Colonic mucosa (tissue), 4 donors: ENCODE data around the gene HOXA10. TPM values are rescaled to one million over a fixed set of nuclear protein-coding genes. Genes with fewer than 3 reads are reported as not detected.
A peak's percentile ranks its signal among the peaks of the same experiment; 100 is the strongest.

Source experiments
- DNase-seq: peaks from one replicate; pipeline ENCODE4 v3.0.0-alpha.2; 2020
- H3K27ac ChIP-seq: fragments of 200-600 bp; one replicate; pipeline ENCODE4 v1.8.0; 2021
- H3K27me3 ChIP-seq: fragments of 200-600 bp; one replicate; pipeline ENCODE4 v1.8.0; 2021
- H3K36me3 ChIP-seq: fragments of 200-600 bp; one replicate; pipeline ENCODE4 v1.8.0; 2021
- H3K4me1 ChIP-seq: fragments of 200-600 bp; one replicate; pipeline ENCODE4 v1.8.0; 2021; ENCODE audit warnings: mild to moderate bottlenecking
- H3K4me3 ChIP-seq: fragments of 200-600 bp; one replicate; pipeline ENCODE4 v1.8.0; 2021
- H3K9ac ChIP-seq, 2 donors: one replicate each; pipeline ENCODE4 v1.7.0; 2013; ENCODE audit warnings: control low read depth in 2 of 2, low read depth in 2 of 2, low read length in 2 of 2
- H3K9me3 ChIP-seq: fragments of 200-600 bp; one replicate; pipeline ENCODE4 v1.8.0; 2021
- intact Hi-C: fragments of 100-400 bp; cut with DNase I; formaldehyde crosslinking; loops from one replicate; pipeline ENCODE4 v1.14.1; 2022
- total RNA-seq, 2 donors: library from RNA; stranded (reverse); fragmentation: NEBNext Ultra II Directional in 1 of 2; extraction: Animal tissue kit (Norgen Biotek cat#: 25700) in 1 of 2; gene quantifications; one replicate each; pipeline ENCODE4 v1.2.1, GENCODE V29; 2021
- TF ChIP-seq, protein P1 (sequence below): fragments of 200-600 bp; IDR thresholded peaks from one replicate; pipeline ENCODE4 v1.8.0; 2022; ENCODE audit warnings: antibody characterized with exemption, mild to moderate bottlenecking
- donor health status: healthy.
- donor health status: DM: no; HTN: no; CAD: no.
- donor health status: DM: no; HTN: no; CAD: no.

The HOXA10 gene
- total RNA-seq, 2 donors from 2014 or later, result 25.4 to 26.0 TPM

DNA sequence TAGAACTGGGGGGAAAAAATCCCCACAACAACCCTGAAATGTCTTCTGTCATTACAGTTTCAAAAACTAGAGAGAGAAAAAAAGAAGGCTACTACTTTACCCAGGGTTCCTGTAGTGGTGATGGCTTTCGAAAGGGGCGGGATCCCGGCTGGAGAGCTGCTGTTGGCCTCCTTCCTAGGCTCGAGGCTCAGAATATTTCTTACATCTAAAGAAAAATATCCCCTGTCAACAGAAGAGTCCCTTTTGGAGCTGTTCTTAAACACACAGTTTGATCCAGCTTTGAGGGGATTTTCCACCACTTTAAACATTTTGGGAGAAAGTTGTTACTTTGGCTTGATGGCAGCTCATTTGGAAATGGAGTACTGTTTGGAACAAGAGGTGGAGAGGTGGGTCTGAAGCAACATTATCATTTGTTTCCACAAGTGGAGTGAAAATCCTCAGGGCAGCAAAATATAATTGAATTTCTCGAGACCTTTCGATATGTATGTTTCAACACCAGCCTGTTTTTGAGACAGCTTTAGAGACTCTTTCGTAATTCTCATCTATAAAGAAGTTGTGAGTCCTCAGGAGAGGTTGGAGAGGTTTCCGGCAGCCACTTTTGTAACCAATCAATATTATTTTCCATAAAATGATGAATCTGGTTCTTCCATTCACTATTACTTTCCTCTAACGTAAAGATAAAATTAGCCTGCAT, 20.7 kb upstream of the HOXA10 start:
- no peaks in the 10 kb centered on the region for H3K9me3 ChIP-seq
- intact Hi-C loops, result loop anchor here (10.0 kb wide), 2 partner anchors 550 to 900 kb away; partner anchors contain the start of gene TAX1BP1
- peak overlapping the region in 1 of 2 donors; percentile 53 for H3K9ac ChIP-seq
- TF ChIP-seq, protein P1, sequence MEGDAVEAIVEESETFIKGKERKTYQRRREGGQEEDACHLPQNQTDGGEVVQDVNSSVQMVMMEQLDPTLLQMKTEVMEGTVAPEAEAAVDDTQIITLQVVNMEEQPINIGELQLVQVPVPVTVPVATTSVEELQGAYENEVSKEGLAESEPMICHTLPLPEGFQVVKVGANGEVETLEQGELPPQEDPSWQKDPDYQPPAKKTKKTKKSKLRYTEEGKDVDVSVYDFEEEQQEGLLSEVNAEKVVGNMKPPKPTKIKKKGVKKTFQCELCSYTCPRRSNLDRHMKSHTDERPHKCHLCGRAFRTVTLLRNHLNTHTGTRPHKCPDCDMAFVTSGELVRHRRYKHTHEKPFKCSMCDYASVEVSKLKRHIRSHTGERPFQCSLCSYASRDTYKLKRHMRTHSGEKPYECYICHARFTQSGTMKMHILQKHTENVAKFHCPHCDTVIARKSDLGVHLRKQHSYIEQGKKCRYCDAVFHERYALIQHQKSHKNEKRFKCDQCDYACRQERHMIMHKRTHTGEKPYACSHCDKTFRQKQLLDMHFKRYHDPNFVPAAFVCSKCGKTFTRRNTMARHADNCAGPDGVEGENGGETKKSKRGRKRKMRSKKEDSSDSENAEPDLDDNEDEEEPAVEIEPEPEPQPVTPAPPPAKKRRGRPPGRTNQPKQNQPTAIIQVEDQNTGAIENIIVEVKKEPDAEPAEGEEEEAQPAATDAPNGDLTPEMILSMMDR, result no peak
- H3K4me3 ChIP-seq, result peak overlapping the region; percentile 39
- H3K27me3 ChIP-seq, result no peaks in the 10 kb centered on the region
- no peak overlapping the region for H3K27ac ChIP-seq
- peaks cover 6% of the 10 kb centered on the region for H3K4me1 ChIP-seq
- peak; percentile 53 for DNase-seq
- no peaks in the 10 kb centered on the region for H3K36me3 ChIP-seq

DNA sequence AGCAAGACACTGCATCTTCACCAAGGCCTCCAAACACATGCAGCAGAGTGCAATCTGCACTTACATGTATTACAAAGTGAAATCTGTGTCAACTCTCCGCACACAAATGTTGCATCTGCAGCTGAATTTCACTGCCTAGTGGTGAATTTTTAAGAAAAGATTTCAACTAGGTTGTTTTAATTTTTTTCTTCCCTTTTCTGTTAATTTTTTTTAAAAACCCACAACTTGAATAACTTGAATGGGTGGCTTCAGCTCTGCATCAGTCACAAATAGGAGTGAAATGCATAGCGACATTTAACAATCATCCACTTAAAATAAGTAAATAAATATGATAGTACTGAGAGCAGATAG, 19.9 kb upstream of the HOXA10 start:
- Histone ChIP-seq H3K4me3 (peak overlapping the region; percentile 39), H3K27ac (peak overlapping the region; percentile 94), H3K36me3 (no peaks in the 10 kb centered on the region), H3K27me3 (no peaks in the 10 kb centered on the region), H3K4me1 (peaks cover 6% of the 10 kb centered on the region), H3K9ac (peak overlapping the region in 1 of 2 donors; percentile 89), H3K9me3 (no peaks in the 10 kb centered on the region)
- no peak for DNase-seq
- TF ChIP-seq, protein P1, result no peak
- intact Hi-C loops, result loop anchor here (10.0 kb wide), 2 partner anchors 551 to 901 kb away; partner anchors contain the start of gene TAX1BP1

DNA sequence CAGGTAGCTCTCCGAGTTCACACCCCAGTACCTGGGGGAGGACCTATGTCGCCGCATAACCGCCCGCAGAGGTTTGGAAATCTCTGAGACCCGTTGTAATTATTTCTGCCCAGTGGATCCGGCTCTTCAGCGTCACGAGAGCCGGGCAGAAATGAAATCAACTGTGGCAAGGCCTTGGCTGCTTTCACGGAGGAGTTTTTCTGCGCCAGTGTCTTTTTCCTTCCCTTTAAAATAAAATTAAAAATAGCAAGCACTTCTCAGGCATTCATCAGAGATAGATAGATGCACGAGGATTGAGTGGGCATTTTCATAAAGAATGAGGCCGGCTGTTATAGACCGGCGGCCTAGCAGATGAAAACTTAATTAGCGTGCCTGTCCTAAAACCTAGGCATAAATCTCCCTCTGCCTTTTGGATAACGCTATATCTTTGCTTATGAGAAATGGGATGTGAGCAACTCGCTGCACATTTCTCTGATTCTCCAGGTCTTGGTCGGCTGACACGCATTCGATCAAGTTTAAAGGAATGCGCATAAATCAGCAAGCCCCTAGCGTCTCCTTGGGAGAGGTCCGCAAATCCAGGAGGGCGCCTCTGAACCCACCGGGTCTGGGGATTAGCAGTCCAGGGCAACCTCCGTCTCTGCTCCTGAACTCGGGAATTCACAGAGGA, 19.3 kb upstream of the HOXA10 start:
- peak overlapping the region; percentile 74 to 89 for H3K9ac ChIP-seq
- H3K27me3 ChIP-seq, result no peaks in the 10 kb centered on the region
- no peaks in the 10 kb centered on the region for H3K36me3 ChIP-seq
- H3K4me1 ChIP-seq, result peaks cover 6% of the 10 kb centered on the region
- H3K9me3 ChIP-seq, result no peaks in the 10 kb centered on the region
- peak; percentile 48 for DNase-seq
- TF ChIP-seq, protein P1, result no peak
- peak overlapping the region; percentile 94 for H3K27ac ChIP-seq
- peak overlapping the region; percentile 39 for H3K4me3 ChIP-seq
- intact Hi-C loops, result loop anchor here (10.0 kb wide), 2 partner anchors 551 to 901 kb away; partner anchors contain the start of gene TAX1BP1

DNA sequence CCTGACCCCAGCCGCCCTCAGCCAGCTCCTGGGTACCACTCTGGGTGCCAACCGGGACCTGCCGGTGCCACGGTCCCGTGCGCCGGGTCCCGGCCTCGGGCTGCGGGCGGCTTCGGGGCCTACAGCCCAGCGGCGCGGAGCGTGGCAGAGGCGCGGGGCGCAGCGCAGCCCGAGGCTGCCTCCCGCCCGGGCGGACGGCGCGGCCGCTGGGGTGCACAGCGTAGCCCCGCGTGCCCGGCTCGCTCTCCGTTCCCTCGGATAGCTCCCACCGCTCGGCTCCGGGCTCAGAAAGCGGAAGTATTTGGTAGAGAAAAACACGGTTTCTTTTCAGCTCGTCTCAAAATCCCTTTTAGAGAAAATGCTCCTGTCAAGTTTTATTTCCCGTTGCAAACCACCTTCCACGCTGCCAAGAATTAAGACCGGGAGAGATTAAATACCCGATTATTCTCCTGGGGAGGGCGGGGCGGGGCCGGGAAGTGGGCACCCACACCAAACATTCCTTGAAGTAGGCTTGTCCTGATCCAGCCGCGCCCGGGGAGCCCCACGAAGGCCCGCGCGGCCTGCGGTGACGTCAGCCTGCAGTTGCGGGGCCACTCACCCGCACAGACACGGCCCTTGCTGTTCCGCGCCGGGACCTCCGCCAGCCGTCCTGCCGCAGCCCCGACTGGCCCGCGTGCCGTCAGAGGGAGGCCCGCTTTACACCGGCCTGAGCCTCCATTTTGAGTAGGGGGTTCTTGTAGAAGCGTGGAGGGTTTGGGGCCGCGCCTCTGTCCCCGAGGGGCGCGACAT, 18.6 kb upstream of the HOXA10 start:
- Histone ChIP-seq H3K9ac (peak overlapping the region; percentile 74 to 89), H3K27me3 (no peaks in the 10 kb centered on the region), H3K4me1 (peaks cover 6% of the 10 kb centered on the region), H3K36me3 (no peaks in the 10 kb centered on the region), H3K9me3 (no peaks in the 10 kb centered on the region), H3K27ac (peak overlapping the region; percentile 94), H3K4me3 (peak overlapping the region; percentile 39)
- DNase-seq, result peak; percentile 55
- TF ChIP-seq, protein P1, result no peak
- intact Hi-C loops, result loop anchor here (10.0 kb wide), 2 partner anchors 552 to 902 kb away; partner anchors contain the start of gene TAX1BP1
